HPDE6-E6E7 (cell line): ENCODE measurements around the gene RBMS3.
"Not testable (repeated sequence)": the region's sequence is repeated elsewhere in the genome, so short reads cannot be mapped to it uniquely, and the experiment has no call there.

ENCODE experiments used
- DNase-seq: peaks from one replicate; pipeline ENCODE4 v3.0.0; 2011; ENCODE audit warnings: missing footprints; ENCODE audit errors: extremely low spot score

Gene RBMS3

DNA sequence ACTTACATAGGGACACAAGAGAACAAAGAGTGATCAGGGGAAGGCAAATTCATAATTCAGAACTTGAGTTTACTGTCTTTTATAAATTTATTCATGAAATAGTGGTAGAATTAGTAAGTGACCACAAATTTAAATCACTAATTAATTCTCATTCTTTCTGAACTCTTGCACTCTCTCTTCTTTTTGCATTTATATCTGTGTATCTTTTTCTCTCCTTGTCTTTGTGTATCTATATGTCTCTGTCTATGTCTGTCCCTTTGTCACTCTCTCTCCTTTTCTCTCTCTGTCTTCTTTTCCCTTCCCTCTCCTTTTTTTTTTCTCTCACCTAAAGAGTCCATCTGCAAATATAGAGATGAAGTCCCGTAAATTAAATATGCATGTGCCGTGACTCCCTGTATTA is 31.5 kb downstream of the RBMS3 start:
- no peak for DNase-seq

DNA sequence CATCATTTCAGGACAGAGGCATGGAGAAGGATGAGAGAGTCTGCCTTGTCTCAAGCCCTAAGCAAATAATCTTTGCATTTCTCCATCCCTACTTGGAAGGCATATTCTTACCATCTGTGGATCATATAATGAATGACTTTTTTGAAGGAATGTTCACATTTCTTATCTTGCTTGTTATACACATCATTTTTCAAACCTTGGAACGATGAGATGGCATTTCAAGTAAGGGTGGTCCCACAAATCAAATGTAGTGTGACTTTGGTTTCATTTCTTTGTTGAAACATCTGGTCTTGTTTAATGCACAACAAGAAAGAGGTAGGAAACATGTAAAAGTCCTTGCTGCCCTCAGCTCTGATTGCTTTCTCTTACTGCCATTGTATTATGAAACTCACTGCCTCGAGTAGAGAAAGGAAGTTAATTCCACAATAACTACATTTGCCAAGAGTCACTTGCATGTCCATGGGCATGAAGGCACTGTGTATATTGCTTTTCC is 32.1 kb downstream of the RBMS3 start:
- no peak for DNase-seq

DNA sequence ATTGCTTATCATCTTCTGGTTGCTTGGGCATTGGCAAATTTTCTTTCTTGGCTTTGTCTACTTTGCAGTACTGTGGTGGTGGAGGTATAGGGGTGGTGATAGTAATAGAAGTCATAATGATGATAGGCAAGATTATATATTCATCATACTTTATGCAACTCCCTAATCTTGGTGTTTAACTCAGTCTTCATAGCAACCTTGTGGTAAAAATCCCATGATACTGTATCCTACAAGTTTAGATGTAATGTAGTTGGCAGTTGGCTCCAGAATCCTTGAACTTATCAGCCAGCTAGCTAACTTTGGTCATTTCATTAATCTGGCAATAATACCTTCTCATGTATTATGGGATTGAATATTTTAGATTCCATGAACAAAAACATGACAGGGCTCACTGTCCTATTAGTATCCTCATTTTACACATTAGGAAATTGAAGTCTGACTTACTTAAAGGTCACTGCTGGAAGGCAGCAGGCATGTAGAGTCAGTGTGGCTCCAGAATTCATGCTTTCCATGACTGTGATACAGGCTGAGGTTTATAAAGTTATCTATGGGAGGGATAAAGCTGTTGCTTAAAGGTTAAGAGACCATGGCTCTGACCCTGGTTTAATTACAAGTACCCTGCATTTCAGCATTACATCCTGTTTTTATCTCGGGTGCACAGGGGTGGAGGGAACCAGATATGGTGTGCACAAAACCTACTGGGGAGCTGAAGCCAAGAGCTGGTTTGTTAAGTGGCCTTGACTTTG is 33.3 kb downstream of the RBMS3 start:
- no peak for DNase-seq

DNA sequence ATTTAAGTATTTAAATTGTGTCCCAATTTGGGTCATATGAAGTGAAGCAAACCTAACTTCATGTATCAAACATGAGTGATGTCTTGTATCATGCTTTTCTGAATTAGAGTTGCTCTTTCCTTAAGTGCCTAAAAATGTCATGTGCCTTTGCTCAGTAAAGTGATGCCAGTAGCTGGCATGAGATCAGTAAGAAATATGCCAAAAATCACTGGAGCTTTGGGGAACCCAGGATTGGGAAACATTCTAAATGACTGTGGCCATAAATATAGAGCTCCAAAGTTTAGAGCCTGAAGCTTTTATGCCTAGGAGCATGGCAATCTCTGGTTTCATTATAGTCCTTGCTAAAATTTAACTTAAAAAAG is 33.8 kb downstream of the RBMS3 start:
- no peak for DNase-seq

DNA sequence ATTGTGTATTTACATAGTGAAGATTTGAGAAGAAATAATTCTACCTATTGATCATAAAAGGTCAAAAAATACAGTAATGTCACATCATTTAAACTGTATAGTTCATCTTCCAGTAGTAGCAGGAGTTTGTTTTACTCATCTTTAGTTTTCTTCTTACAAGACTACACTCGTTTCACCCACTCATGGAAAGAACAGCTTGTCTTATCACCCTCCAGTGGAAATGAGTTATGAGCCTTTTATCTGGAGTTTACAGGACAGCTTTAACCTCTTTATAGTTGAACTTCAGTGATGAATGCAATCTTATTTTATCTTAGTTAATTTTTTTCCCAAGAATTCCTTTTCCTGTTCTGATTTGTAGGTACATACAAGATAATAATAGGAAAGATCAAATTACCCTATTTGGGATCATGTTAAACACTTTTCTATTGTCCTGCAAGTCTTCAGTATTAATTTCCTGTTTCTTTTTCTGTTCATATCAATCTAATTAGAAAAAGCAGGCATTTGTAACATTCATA is 36.8 kb downstream of the RBMS3 start:
- DNase-seq = no peak

DNA sequence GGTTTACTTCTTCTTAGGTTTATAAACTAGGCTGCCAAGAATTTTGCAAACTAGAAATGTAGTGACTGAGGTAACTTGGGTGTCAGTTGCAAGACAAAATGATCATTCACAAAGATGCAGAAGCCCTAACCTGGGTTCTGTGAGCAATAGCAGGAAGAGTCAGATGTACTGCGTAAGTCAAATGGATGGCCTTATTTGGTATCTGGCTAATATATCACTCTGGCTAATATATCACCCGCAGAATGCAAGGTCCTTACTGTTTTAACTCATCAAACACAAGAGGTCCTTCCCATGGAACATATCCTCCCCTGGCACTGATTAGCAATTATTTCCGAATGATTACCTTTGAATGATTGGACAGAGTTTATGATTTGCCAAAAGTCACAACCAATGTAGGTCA is 37.4 kb downstream of the RBMS3 start:
- DNase-seq = no peak

DNA sequence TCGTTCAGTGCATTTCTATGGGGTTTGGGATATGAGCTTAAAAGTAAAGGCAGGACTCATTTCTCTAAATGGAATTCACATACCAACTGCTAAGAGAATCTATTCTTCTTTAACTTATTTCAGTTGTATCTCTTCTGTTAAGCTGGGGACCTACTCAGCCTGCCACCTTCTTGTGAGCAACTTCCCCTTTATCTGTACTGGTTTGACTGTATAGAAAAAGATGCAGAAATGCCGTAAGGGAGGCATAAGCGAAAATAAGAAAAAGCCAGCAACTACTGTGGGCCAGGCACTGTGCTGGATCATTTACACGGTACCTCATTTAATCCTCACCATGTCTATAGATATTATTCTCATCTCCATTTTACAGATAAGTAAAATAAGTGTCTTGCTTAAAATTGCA is 38.4 kb downstream of the RBMS3 start:
- DNase-seq = no peak

DNA sequence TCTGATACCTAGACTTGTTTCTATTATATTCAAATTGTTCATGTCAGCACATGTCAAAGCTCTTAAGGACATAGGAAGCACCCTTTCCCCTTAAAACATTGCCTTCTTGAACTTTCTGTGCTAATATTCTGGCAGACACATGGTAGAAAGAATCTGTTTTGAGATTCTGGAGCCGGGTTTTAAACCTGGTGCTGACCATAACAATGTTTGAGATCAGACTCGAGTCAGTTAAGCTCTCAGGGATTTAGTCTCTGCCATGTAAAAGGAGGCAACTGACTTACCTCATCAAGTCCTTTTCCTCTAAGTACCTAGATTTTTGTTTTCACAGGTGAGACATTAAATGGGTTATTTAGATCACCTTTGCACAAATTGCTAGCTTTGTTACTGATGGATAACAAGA is 38.9 kb downstream of the RBMS3 start:
- no peak for DNase-seq

DNA sequence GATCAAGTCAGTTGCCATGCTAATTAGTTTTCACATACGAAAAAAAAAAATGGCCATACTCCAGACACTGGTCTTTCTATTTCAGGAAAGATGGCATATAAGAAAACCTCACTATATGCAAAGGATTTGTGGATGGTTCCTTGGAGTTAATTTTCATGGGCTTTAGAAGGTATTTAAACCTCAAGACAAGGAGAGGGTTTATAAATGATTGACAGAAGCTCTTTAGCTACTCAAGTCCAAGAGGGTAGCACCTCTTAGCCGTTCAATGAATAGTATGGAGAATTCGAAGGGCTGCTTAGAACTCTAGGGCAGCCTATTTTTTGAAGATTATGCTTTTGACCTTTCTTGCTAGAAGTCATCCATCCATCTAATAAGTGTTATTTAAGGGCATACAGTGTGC is 41.7 kb downstream of the RBMS3 start:
- no peak for DNase-seq

DNA sequence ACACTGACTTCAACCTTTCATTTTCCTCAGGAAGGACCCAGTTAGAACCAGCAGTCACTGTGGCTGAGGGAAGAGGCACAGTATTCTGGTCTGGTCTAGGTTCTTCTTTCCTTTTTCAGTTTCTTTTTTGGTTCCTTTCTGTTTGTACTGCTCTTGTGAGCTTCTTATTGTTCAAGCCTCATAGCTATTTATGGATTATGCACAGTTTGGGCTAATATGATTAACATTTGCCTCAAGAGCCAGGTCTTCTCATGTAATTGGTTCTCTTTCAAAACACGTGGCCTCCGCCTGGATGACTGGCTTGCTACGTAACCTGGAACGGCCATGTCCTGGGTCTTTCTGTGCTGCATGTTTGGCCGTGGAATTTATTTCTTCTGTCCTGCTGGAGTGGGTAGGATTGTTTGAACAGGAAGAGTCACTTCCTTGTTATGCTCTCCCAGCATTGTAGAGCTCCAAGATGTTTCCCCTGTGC is 43.3 kb downstream of the RBMS3 start:
- DNase-seq = no peak

DNA sequence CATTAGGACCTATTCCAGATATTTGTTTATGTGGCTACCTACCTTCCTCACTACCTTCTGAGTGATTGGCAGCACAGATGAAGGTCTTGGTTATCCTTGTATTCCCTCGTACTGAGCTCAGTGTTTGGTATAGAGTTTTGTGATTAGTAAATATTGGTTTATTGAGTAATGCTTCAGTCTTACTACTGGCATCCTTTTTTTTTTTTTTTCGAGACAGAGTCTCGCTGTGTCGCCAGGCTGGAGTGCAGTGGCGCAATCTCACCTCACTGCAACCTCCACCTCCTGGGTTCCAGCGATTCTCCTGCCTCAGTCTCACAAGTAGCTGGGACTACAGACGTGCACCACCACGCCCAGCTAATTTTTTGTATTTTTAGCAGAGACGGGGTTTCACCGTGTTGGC is 45.7 kb downstream of the RBMS3 start:
- DNase-seq = not testable (repeated sequence)

DNA sequence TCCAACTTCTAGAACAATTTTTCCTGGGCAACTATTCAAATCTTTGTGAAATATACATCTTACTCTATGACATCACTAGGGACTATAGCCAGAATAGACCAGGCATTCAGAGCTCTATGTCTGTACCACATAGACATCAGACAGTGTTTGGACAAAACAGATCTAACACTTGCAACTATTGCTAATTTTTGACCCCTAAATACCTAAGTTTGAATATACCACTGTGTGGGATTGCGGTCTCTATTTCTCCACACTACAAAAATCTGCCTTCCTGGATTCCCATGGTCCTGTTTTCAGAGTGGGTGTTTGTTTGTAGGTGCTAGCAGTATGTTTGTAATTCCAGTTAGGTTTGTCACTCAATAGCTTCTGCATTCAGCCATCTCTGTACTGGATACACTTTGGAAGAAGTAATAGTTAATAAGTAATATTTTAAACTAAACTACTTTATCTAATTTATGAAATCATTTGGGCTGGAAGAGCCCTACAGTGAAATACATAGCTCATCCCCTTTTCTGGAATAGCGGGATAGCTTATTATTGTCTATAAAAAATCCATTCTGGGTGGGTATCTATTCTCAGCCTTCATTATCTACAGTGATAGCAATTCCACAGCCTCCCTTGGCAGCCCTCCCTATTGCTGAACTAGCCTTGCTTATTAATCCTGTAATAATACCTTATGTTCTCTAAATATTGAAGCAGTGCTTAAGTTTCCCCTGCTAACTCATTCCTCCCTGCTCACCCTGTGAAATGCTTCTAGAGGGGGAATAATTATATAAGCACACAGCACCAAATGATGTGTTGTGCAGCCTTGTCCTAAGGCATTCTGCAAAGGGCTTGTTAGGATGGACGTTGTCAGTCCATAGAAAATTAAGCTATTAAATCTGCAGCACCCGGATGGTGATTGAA is 49.4 kb downstream of the RBMS3 start:
- no peak for DNase-seq

DNA sequence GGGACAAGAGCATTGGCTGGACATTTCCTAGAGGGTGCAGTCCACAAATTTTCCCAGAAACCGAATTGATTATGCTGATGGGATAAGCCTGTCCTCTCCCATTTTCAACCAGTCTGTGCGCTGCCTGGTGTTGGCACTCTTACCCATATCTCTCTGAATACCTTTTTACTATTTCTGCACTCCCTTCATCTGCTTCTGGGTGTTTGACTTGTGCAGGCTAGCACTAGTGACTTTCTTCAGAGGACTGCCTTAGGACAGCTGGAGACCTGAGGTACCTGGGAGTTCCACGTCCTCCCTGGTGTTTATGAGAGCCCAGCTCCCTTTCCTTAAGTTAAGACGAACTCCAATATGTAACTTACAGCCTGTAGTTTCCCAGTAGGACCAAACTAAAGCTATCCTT is 50.2 kb downstream of the RBMS3 start:
- DNase-seq = no peak

DNA sequence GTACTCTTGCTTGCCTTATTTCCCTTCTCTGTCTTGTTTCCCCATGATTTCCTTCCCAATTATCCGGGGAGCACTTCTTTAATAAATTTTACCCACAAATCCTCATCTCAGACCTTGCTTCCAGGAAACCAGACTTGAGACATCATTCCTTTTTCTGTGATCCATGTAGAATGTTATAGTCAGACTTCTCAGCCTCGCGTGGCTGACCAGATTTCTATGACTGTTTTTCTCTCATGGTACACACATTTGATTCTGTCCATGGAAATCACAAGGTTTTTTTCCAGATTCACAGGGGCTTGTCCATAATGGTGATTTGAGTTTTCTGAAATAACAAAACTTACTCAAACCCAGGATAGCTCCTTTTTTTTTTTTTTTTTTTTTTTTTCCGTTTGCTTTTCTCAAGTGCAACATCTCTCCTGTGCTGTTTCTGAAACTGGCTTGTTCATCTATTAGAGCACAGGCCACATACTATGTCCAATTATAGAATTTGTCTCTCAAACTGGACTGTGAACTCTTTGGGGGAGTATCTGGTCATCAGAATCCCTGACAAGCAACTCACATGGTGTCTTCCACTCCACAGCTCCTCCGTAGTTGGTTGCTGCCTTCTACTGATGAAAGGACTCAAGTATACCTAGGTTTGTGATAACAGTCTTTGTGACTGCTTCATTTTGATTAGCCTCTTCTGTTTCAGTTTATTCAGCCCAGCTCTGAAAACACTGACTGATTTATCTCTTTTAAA is 50.8 kb downstream of the RBMS3 start:
- DNase-seq = no peak

DNA sequence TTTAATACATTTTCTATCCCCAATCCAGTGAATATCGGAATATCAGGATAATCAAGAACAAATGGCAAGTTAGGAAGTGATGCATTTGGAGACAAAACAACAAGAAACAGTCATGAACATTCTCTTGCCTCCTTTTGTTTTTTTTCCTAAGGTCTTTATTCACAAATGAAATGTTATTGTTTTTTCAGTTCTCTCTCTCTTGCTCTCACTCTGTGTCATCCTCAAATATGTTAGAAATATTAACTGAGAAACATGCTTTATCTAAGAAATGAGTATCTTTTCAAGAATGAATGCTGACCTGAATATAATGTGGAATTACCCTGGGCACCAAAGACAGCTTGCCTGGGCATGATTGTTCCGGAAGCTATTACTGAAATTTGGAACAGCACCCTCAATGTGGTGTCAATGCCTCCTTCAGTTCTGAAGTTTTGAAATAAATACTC is 51.3 kb downstream of the RBMS3 start:
- DNase-seq = no peak

DNA sequence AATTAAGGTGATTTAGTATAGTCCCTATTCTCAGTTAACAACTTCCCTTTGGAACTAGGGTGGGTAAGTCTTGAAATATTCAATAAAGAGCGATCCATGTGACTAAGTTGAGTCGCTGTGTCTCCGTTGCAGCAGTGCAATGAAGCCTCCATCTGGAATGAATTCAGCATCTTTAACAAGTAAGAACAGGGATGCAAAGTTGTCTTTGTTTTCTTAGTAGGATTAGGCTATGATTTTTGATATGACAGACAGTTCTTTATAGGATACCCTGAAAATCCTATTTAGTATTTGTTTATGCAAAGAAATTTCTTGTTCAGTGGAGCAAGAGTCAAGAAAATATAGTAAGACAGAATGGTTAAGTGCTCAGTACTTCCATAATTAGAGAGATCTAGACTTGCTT is 52.7 kb downstream of the RBMS3 start:
- DNase-seq = no peak

DNA sequence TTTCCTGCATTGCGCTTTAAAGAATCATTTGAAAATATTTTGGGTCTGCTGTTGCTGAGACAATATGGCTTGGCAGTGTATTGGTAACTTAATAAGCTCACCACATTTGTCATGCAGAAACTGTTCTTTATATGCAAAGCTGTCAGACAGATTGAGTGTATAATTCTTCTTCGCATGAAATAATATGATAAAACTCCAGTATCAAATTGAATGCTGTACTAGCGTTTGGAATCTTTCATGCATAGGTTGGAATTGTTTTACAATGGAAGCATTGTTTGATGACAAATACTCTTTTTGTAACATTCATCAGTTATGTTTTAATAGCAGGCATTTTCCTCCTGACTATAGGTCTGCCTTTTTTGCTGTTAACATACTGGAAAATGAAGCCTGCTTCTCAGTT is 53.8 kb downstream of the RBMS3 start:
- no peak for DNase-seq

DNA sequence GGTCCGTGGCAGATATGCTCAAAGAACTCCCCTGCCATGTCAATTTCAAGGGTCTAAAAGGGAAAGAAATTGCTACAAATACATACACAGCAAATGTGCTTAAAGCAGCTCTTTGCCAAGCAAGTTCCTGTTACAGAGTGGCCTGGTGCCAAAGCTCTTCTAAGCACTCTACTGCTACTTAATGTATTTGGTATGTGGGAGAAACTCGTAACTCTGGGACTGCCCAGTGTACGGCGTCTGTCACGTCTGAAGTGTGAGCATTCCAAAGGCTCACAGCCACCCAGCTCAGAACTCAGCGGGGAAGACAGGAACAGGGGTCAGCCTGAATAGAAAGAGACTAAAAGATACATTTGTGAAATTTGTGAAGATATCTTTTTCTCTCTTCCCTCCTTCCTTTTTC is 54.6 kb downstream of the RBMS3 start:
- peak; percentile 9 for DNase-seq

DNA sequence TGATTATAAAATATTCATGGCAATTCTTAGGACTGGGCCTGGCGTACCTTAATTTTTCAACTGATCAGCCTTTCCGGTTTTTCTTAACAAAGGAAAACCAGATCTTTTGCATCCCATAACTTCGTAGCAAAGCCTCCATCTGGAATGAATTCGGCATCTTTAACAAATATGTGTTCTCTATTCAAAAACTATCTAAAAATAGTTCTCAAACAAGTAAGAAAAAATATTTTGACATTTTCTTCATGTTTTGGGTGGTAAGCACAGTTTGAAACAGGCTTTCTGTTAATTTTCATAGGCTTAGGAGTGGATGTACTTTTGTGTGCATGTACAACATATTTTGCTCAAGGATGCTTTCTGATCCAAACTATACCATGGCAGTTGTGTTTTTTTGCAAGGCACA is 55.1 kb downstream of the RBMS3 start:
- DNase-seq = no peak

DNA sequence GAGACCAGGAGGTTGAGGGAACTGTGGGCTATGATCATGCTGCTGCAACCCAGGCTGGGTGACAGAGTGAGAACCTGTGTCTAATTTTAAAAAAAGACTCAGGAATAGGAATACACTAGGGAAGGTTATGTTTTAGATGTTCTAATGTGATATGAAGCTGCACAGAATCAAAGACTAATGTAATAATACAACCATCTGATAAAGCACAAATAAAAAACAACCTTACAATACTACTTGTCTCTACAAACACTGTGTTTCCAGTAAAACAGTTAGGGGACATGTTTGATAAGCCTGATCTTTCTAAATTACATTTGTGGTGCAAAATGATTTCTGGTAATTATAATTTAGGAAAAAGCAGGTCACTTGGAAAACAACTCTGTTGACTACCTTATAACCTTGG is 56.7 kb downstream of the RBMS3 start:
- no peak for DNase-seq

DNA sequence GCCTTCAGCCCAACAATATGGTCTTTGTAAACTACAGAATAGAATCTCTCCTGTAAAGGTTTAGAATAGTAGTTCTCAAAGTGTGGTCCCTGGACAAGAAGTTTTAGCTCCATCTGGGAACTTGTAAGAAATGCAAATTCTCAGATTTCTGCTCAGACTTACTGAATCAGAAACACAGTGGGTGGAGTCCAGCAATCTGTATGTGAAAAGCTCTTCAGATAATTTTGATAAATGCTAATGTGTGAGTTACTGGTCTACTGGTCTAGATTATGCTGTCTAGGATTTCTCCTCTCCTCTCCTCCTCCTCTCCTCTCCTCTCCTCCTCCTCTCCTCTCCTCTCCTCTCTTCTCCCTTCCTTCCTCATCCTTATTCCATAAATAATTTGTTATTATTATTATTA is 57.5 kb downstream of the RBMS3 start:
- DNase-seq = no peak
